HG02885 (cell line): ENCODE data around the gene CRACR2B.

Source experiments
- ATAC-seq: cut with Tn5 transposase; IDR thresholded peaks from one replicate; pipeline ENCODE4 v1.9.1; 2021; ENCODE audit warnings: mild to moderate bottlenecking; ENCODE audit not compliant: unreplicated experiment, poor library complexity

The CRACR2B gene

DNA sequence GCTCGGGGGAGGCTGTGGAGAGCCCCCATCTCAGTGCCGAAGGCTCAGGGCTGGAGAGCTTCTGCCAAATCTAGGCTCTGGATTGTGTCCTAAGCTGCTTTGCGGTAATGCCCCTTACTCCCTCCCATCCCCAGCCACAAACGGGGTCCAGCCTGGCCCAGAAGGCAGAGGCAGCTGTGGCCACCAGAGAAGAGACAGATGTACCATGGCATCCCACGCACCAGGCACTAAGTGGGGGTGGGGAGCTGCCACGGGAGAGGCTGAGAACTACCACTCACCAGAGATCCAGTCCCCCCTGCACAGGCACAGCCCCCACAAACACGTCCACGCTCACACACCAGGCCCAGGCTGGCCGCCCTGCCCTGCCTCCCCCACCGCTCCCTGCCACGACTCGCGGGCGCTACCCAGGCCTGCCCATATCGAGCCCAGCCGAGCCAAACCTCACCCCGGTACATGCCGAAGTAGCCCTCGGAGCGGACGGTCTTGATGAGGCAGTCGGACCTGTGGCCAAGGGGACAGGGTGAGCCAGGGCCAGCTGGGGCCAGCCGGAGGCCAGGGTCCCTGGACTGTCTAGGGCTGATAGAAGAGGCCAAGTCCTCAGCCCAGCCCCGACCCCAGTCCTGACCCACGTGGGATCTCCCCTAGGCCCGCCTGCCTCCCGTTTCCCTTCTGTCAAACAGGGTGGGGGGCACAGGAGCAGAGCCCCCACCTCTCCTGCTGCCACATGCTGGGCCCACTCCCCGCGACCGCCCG is 33.5 kb upstream of the CRACR2B start:
- no peak for ATAC-seq

DNA sequence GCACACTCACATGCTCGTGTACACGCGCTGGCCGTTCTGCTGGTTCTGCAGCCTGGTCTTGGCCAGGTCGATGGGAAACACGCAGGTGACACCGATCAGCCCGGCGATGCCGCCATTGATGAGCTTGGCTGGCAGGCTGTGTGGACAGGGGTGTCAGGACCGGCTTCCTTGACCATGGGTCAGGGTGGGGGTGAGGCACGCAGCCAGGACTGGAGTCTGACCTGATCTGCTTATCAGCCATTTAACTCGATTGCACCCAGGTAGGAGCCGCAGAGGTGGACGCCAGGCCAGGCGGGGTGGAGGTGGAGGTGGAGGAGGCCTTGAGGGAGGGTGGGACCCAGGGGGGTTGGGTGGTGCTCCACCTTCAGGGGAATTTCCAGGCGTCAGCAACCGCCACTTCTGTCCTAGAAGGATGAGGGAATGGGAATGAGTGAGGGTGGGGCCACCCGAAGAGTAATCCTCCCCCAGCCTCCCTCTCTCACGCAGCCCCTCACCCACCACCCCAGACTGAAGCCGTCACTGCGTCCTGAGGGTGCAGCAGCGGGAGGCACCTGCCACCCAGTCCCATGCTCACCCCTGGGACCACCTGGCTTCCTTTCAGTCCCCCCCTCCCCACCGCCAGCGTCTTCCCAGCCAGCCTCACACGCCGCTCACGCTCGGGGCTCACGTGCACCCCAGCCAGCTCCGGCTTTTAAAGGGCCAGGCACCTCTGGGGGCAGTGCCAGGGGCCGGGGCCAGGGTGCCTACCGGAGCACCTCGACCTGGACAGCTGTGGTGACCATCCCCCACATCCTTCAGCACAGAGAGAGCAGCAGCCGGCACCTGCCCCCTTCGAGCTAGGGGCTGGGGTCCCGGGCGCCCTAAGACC is 32.7 kb upstream of the CRACR2B start:
- ATAC-seq: no peak

- ATAC-seq: peak; percentile 37
These were observed 31.8 kb upstream of the CRACR2B start for GRCh38 chr11:795634-796564.

DNA sequence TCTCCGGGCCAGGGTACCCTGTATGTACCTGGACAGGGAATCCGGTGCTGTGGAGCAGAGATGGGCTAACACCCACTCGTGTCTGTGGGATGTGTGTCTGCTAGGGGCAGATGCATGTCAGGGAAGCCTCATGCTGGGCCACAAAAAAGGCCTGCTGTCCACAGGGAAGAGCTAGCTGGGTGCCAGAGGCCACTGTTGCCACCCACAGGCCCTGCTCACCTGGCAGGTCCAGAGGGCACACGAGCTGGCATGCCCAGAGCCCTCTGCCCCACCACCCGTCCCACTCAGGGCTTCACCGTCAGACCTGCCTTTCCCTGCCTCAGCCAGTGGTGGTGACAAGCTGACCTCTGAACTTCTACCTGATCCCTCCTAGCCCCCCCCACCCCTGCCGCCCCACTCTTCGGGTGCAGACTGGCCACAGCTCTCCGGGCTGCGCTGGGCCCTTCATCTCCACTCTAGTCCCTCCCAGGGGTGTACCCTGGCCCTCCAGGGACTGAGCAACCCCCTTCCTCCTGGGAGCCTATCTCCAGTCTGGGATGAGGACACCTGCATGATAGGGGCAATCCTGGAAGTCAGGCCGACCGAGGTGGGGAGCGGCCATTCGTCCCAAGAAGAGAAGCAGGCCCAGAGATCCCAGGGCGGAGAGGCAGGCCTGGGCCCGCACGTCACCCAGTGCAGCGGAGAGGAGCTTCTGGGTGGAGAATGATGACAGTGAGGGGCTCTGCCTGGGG is 31.0 kb upstream of the CRACR2B start:
- no peak for ATAC-seq

DNA sequence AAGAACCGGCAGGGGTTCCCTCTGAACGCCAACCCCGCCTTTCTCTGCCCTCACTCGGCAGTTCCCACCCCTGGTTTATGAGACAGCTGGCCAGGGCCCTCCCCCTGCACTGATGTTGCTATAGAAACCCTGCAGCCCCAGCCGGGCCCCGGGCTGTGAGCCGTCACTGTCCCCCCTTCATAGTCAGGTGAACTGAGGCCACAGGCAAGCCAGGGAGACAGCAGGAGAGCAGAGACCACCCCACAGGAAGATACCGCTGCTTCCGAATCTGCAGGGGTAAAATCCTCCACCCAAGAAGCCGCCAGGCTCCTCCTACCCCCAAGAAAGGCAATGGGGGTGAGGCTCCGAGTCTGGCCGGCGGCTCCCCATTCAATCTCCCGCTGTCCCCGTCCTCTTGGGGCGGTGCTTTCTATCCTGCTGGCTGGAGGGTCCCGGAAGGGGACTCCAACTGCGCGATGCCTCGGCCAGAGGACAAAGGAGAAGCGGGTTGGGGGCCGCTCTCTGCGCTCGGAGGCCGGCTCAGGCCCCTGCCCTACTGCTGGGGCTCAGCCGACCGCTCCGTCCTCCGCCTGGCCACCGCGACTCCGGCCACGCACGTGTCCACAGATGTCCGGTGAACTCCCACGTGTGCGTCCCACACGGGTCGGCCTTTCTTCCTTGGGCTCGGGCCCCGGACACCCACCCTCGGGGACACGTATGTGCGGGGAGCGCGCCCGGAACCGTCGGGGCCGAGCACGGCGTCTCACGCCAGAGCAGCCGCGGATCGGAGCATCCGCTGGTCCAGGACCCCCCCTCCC is 30.2 kb upstream of the CRACR2B start:
- peak; percentile 42 for ATAC-seq

- peak; percentile 74 for ATAC-seq
These were observed 29.5 kb upstream of the CRACR2B start, which contains the start of gene SLC25A22 for GRCh38 chr11:798093-798713. SLC25A22 (minus strand) TSS chr11:798281; CDS start chr11:795006, 3,275 bp downstream.

GRCh38 chr11:799641-800316 is 27.9 kb upstream of the CRACR2B start:
- ATAC-seq: no peak

DNA sequence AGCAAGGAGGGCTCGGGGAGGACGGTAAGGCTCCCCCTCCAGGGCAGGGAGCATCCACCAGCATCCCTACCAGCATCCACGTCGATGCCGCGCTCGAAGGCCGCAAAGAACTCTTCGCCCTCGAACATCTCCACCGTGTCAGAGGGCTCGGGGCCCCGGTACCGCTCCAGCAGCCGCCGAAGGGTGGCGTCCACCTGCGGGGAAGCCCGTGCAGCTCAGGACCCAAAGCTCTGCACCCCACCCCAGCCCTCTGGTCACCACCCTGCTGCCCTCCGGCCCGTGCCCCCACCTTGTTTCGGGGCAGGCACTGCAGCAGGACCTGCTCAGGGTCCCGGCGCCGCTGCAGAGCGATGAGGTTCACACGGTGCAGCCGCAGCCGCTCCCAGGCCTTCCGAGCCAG is 27.2 kb upstream of the CRACR2B start:
- no peak for ATAC-seq

- no peak for ATAC-seq
These were observed 26.5 kb upstream of the CRACR2B start for GRCh38 chr11:801097-801780.

GRCh38 chr11:802018-802617 is 25.6 kb upstream of the CRACR2B start:
- ATAC-seq: no peak

DNA sequence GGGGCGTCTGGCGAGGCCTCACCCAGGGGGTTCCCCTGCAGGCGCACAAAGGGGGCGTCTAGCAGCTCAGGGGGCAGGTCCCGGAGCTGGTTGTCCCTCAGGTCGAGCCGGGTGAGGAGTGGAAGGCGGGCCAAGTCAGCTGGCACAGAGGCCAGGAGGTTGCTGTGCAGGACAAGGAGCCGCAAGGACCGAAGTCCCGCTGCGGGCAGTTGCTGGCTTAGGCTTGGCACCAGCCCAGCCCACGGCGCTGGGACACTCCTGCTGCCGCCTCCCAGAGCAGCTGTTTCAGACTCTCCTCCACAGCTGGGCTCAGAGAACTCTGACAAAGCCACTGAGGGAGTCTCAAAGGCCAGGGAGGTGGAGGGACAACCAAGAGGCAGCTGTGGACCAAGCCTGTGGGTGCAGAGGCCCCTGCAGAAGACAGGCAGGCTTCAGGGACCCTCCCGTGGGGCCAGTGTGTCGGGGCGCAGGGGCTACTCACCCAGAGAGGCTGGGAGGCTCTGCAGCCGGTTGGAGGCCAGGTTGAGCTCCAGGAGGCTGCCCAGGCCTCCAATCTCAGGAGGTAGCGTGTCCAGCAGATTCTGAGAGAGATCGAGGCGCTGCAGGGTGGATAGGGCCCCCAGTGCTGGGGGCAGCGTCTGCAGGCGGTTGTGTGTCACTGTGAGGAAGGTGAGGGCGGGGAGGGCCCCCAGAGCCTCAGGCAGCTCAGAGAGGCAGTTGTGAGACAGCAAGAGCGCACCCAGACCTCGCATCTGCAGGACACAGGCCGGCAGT is 24.8 kb upstream of the CRACR2B start:
- no peak for ATAC-seq

DNA sequence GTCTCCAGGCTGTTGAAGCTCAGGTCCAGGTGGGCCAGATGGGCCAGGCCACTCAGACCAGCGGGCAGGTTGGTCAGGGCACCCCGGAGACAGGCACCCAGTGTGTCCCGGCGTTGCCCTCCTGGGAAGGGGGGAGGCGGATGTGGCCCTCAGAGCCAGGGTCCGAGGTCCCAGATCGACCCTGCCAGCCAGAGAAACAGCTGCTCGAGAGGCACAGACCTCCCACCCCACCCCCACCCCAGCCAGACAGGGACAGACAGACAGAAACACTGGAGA is 24.3 kb upstream of the CRACR2B start:
- no peak for ATAC-seq

DNA sequence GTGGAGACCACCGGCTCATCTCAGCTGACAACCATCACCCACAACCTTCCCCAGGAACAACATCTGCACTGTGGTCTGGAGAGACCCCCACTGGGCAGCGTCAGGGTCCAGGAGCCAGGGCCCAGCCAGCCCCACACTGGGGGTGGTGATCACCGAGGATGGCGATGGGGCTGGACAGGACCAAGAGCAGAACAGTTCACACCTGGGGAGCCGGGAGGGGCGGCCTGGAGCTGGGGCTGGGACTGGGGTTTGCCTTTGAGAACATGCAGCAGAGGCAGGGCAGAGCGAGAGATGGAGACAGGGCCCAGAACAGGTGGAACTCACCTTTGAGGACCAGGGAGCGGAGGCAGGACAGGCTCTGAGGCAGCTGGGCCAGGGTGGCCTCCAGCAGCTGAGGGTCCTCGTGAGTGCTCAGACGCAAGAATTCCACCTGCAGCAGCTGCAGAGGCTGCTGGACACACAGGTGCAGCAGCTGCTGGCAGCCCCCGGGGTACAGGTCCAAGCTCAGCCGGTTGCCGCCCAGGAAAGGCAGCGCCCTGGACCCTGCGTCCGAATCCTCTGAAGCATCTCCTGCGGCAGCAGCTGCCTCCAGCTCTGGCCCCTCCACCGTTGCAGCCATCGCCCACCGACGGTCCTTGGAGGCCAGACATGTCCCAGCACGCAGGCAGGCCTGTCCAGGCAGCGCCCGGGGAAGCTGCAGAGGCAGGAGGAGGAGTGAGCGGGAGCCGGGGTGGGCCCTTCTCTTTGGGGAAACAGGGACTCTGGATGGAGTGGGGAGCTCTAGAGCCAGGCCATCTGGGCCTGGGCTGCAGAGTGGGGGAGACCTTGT is 23.7 kb upstream of the CRACR2B start:
- no peak for ATAC-seq

- no peak for ATAC-seq
These were observed 23.1 kb upstream of the CRACR2B start for GRCh38 chr11:804599-804964.

DNA sequence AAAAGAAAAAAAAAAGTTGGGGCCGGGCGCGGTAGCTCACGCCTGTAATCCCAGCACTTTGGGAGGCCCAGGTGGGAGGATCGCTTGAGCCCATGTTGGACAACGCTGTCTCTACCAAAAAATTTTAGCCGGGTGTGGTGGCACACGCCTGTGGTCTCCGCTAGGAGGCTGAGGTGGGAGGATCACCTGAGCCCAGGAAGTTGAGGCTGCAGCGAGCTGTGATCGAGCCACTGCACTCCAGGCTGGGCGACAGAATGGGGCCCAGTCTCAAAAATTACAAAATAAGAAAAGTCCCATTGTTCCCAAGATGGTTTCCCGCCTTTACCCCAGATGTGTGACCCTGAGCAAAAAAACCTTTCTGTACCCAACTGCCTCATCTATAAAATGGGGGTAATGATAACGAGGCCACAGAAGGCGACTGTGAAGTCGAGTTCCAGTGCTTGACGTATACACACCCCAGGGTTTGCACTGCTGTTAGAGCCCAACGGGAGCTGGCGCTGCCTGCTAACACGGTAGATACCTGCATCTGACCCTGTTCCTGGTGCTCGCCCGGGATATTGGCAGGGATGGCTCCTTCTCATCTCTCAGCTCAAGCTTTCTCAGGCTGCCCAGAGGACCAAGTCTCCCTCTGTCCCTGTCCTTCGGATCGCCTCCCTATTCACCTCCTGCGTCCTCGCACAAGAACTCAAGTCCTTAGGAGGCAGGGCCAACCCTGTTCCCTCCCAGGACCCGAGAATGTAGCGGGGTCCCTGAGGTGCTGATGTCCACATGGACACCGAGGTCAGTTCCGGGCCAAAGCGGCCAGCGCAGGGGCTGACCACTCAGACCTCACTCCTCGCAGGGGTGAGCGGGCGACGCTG is 19.1 kb upstream of the CRACR2B start:
- no peak for ATAC-seq
